Amygdala (tissue), 56 donors: ENCODE results near the gene FOXP2.
"Not testable (repeated sequence)": the region's sequence is repeated elsewhere in the genome, so short reads cannot be mapped to it uniquely, and the experiment has no call there.

Experiments
- DNase-seq, 56 donors: peaks; one replicate each; lab custom pipeline; 2025; lab: John Stamatoyannopoulos, UW

Gene FOXP2

GRCh38 chr7:114488696-114489095 lies 74.1 kb downstream of the FOXP2 start:
- no peak for DNase-seq

GRCh38 chr7:114497491-114497890 lies 82.9 kb downstream of the FOXP2 start:
- DNase-seq = not testable (repeated sequence)

GRCh38 chr7:114502454-114503254 lies 88.0 kb downstream of the FOXP2 start:
- no peak for DNase-seq

- no peak for DNase-seq
These were observed 90.0 kb downstream of the FOXP2 start for GRCh38 chr7:114504586-114504985.

GRCh38 chr7:114507381-114507780 lies 92.8 kb downstream of the FOXP2 start:
- DNase-seq = no peak

- no peak for DNase-seq
These were observed 93.5 kb downstream of the FOXP2 start for GRCh38 chr7:114508086-114508485.

- DNase-seq = not testable (repeated sequence)
These were observed 96.2 kb downstream of the FOXP2 start for GRCh38 chr7:114510824-114511223.

- DNase-seq = no peak
These were observed 104.6 kb downstream of the FOXP2 start for GRCh38 chr7:114519240-114519639.

GRCh38 chr7:114522081-114522480 lies 107.5 kb downstream of the FOXP2 start:
- DNase-seq = no peak

- no peak for DNase-seq
These were observed 113.0 kb downstream of the FOXP2 start for GRCh38 chr7:114527589-114527988.

GRCh38 chr7:114530057-114530611 lies 115.5 kb downstream of the FOXP2 start:
- no peak for DNase-seq

GRCh38 chr7:114531326-114531725 lies 116.7 kb downstream of the FOXP2 start:
- DNase-seq = no peak

GRCh38 chr7:114533131-114533530 lies 118.5 kb downstream of the FOXP2 start:
- DNase-seq = no peak

GRCh38 chr7:114534953-114535352 lies 120.3 kb downstream of the FOXP2 start:
- DNase-seq = no peak

GRCh38 chr7:114539575-114539974 lies 125.0 kb downstream of the FOXP2 start:
- DNase-seq = peak in 2 of 56 donors; percentile 1 to 6

GRCh38 chr7:114540291-114540690 lies 125.7 kb downstream of the FOXP2 start:
- DNase-seq = no peak

GRCh38 chr7:114547346-114547745 lies 132.7 kb downstream of the FOXP2 start:
- not testable (repeated sequence) for DNase-seq

- DNase-seq = no peak
These were observed 133.7 kb downstream of the FOXP2 start for GRCh38 chr7:114548081-114548980.

- no peak for DNase-seq
These were observed 140.3 kb downstream of the FOXP2 start for GRCh38 chr7:114554781-114555537.

- DNase-seq = no peak
These were observed 152.8 kb downstream of the FOXP2 start for GRCh38 chr7:114567416-114567815.
